ENCODE data around the gene KDM1B.

The KDM1B gene

DNA sequence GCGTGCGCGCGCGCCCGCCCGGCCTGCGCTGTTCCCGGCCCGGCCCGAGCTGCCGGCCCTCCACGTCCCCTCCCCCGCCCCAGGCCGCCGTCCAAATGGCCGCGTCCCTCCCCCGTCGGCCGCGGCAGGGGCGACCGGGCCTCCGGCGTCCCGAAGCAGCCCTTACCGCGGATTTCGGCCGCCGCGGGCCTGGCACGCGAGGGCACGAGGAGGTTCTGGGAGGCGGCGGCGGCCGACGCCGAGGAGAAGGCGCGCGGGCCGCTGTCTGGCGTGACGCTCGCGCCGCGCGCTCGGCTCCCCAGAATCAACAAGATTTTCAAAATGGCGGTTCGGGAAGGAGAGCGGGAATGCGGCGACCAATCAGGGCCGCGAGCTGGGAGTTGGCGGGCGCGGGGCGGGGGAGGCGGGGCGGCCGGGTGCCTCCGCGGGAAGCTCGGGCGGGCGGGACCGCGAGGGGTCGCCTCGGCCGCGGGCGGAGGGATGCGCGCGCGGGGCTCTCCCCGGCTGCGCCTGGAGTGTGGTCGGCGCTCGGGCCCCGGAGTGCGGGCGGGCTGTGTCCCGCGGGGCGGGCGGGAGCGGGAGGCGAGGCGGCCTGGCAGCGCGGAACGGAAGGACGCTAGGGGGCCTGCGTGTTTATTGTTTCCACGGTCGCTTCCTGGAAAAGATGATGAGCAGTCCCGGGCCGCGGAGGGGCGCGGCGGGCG lies 109.1 kb downstream of the KDM1B start, which contains the start of gene DEK:
DEK (minus strand) TSS at position 312 of the 704 bp plus-strand sequence. CDS start 543 bp downstream, outside the sequence.
- peak; percentile 79 for DNase-seq

DNA sequence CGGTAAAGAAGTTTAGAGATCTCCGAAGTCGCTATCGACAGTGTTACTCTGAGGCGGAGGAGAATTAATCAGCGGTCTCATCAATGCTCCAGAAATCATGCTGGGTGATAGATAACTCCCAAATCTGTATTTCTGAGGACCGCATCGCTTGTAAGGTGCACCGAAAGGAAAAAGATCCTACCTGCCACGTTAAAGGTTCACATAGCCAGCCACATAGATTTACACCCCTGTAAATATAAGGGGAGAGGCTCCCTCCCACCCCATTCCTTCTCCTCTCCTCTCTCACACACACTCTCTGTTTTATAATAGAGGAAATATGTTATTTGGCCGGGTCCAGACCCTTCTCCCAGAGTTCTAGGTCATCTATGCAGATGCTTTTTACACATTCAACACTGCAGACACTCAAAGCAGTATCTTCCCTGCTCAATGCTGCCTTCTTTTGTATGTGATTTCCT lies 109.7 kb downstream of the KDM1B start:
- no peak for DNase-seq

DNA sequence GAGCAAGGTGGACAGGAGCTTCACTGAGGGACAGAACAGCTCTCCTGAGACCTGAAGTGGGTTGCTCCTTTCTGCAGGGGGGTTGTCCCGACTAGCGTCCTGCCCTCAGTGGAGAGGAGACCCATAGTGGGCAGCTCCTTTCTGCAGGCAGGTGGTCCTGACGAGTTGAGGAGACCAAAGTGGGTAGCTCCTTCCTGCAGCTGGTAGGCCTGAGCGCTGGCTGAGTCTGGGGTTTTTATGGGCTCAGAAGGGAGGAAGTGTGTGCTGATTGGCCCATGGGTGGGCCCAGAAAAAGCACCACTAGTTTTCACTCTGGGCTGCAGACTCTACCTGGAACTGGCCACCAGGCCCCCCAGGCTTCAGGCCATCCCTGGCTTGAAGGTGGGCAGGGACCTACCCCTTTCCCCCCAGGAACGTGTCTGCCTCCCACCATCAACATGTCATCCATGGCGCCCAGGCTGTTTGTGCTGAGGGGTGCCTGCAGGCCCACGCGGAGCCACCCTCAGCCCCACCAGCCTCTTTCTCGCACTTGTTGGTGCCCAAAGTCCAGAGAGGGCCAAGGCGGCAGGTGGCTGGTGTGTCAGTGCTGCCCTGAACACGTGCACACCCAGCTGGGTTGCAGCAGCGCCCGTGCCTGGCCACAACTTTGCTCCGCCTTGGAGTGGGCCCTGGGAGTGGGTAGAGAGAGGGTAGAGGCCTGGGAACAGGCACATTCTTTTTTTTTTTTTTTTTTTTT lies 110.7 kb downstream of the KDM1B start:
- DNase-seq, result no peak

DNA sequence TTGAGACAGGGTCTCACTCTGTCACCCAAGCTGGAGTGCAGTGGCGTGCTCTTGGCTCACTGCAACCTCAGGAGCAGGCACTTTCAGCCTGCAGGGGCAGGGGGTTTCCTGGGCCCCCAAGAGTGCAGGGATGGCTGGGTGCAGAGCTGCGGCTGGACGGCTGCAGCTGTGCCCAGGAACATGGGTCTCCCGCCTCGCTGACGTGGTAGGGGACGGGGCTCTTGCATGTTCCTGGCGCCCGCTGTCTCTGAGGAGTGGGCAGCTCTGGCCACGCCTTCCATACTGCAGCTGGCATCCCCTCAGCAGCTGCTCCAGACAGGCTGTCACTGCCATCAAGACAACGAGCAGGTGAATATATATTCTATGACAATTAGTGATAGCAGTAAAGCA lies 111.3 kb downstream of the KDM1B start:
- DNase-seq, result no peak

DNA sequence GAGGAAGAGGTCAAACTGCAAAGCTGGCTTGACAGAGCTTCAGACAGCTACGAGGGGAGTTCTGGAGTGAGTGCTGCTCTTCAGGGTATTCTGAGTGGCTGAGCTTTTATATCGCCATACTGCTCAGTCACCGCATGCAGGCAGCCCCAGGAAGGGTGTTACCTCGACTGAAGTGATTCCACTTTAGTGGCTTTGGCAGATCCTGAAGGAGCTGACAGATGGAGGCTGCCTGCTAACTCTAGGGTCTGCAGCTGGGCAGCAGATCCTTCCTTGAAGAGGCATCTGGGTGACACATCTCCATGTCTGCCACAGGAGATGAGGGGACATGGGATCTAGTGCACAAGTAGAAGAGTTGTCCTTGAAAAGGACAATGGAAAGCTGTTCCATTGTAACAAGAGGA lies 112.8 kb downstream of the KDM1B start:
- DNase-seq, result no peak

DNA sequence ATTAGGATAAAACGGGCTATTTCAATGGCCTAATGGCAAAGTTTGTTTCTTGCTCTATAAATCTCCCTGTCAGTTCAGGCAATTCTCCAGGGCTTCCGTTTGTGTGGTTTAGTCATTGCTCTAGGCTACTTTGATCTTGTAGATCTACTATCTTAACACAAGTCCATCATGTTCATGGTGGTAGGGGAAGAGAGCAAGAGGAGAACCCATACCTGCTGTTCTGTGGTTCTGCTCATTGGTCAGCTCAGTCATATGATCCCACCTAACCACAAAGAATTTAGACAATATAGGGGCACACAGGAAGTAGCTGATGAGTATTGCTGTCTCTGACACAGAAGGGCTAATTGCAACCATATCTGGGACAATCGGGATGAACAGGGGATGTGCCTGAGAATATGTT lies 114.0 kb downstream of the KDM1B start:
- DNase-seq, result no peak

DNA sequence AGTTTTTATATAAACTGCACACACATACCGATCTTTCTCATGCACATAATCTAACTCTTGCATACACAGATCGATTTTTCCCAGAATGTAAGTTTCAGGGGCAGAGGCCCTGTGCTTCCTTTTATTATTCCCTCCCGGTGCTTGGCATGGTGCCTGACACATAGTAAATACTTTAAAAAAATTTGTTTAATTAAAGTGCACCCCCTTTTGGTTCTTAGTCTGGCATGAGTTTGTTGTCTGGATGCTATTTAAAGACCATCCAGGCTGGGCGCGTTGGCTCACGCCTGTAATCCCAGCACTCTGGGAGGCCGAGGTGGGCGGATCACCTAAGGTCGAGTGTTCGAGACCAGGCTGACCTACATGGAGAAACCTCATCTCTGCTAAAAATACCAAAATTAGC lies 114.5 kb downstream of the KDM1B start:
- DNase-seq, result no peak

DNA sequence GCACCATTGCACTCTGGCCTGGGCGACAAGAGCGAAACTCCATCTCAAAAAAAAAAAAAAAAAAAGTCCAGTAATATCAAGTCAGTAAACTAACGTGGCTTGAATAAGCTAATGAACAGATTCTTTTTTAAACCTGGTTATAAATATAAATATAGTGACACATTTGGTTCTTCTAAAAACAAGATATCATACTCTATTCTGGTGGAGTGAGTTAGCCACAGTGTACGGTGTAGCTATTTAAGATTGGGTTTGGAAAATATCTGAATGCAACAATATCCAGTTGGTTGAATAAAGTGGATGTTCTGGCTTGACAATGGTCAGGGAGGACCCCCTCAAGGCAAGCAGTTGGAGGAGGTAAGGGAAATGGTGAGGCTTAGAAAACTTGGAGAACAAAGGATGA lies 115.0 kb downstream of the KDM1B start:
- DNase-seq, result no peak
